Keratinocyte (primary cell): Measurements from ENCODE around the gene SUV39H1. TPM values are rescaled to one million over a fixed set of nuclear protein-coding genes. Genes with fewer than 3 reads are reported as not detected.

ENCODE experiments used
- DNase-seq: peaks from one replicate; pipeline ENCODE4 v3.0.0-alpha.2; 2011; ENCODE audit warnings: low read depth, missing footprints, low spot score
- FAIRE-seq: peaks from 2 replicates; lab custom pipeline; 2011; peaks lifted over from hg19 to GRCh38; lab: Jason Lieb, UNC
- H2AFZ ChIP-seq: 2 replicates; pipeline ENCODE4 v1.6.0; 2012; ENCODE audit warnings: low read length, control low read depth, inconsistent platforms; ENCODE audit not compliant: control insufficient read depth
- H3K27ac ChIP-seq: 2 replicates; pipeline ENCODE4 v1.5.1; 2011; ENCODE audit warnings: low read length; ENCODE audit not compliant: control insufficient read depth, insufficient read depth
- H3K27me3 ChIP-seq: 3 replicates; pipeline ENCODE4 v1.6.0; 2011; ENCODE audit warnings: low read length; ENCODE audit not compliant: control insufficient read depth, insufficient read depth; ENCODE audit errors: extremely low read depth
- H3K36me3 ChIP-seq, 2 experiments: 2 replicates in 1 of 2; 3 replicates in 1 of 2; pipeline ENCODE4 v1.5.1; 2011; ENCODE audit warnings: low read length in 2 of 2, mild to moderate bottlenecking in 1 of 2; ENCODE audit not compliant: control insufficient read depth in 2 of 2, insufficient read depth in 2 of 2; ENCODE audit errors: extremely low read depth in 1 of 2
- H3K4me1 ChIP-seq: 3 replicates; pipeline ENCODE4 v1.5.1; 2011; ENCODE audit warnings: low read length; ENCODE audit not compliant: control insufficient read depth, insufficient read depth; ENCODE audit errors: extremely low read depth
- H3K4me2 ChIP-seq: 3 replicates; pipeline ENCODE4 v1.6.0; 2011; ENCODE audit warnings: low read depth, low read length; ENCODE audit not compliant: control insufficient read depth, insufficient read depth; ENCODE audit errors: extremely low read depth
- H3K4me3 ChIP-seq, 3 experiments: fragments of 200-600 bp in 1 of 3; sonication (generic) in 1 of 3; 2 replicates in 2 of 3; 3 replicates in 1 of 3; pipeline ENCODE4 v1.5.1; 2011 to 2016; ENCODE audit warnings: low read length in 3 of 3, mild to moderate bottlenecking in 3 of 3, control low read depth in 2 of 3, inconsistent platforms in 1 of 3, low read depth in 1 of 3, mixed read lengths in 1 of 3, mixed run types in 1 of 3, moderate library complexity in 1 of 3; ENCODE audit not compliant: control insufficient read depth in 2 of 3, insufficient read depth in 2 of 3; ENCODE audit errors: extremely low read depth in 1 of 3
- H3K79me2 ChIP-seq: 2 replicates; pipeline ENCODE4 v1.6.0; 2012; ENCODE audit warnings: low read length; ENCODE audit not compliant: control insufficient read depth, insufficient read depth
- H3K9ac ChIP-seq: 3 replicates; pipeline ENCODE4 v1.6.0; 2011; ENCODE audit warnings: low read length; ENCODE audit not compliant: control insufficient read depth, insufficient read depth; ENCODE audit errors: extremely low read depth
- H3K9me1 ChIP-seq: 3 replicates; pipeline ENCODE4 v1.6.0; 2011; ENCODE audit warnings: low read length; ENCODE audit not compliant: control insufficient read depth, insufficient read depth; ENCODE audit errors: extremely low read depth
- H3K9me3 ChIP-seq: 2 replicates; pipeline ENCODE4 v1.5.1; 2012; ENCODE audit warnings: low read depth, low read length; ENCODE audit not compliant: control insufficient read depth
- H4K20me1 ChIP-seq: 3 replicates; pipeline ENCODE4 v1.6.0; 2011; ENCODE audit warnings: low read length; ENCODE audit not compliant: control insufficient read depth, insufficient read depth; ENCODE audit errors: extremely low read depth
- CTCF ChIP-seq, 3 experiments: IDR thresholded peaks in 1 of 3; conservative IDR thresholded peaks in 1 of 3; optimal IDR thresholded peaks in 1 of 3; 2 replicates in 2 of 3; 3 replicates in 1 of 3; pipeline versions ENCODE3 to v1.5.1; 2011; ENCODE audit warnings: low read length in 3 of 3, mild to moderate bottlenecking in 3 of 3, moderate library complexity in 2 of 3, control low read depth in 1 of 3, inconsistent platforms in 1 of 3; ENCODE audit not compliant: insufficient read depth in 2 of 3; ENCODE audit errors: extremely low read depth in 1 of 3
- EZH2 ChIP-seq: IDR thresholded peaks from one replicate; pipeline ENCODE4 v1.6.1; 2012; ENCODE audit warnings: inconsistent platforms, mild to moderate bottlenecking, low read length, moderate library complexity
- dilution Hi-C: fragments of 300-500 bp; cut with MboI; formaldehyde crosslinking; loops from one replicate; pipeline ENCODE4 v1.7.0; 2020; ENCODE audit warnings: low sequenced_read_pairs; ENCODE audit not compliant: extremely low pct_ligation_motif_present
- polyA plus RNA-seq, 5 experiments: library from polyadenylated mRNA; depleted of rRNA in 3 of 5; stranded (reverse) in 3 of 5; stranded (forward) in 1 of 5; unstranded in 1 of 5; fragments of >200 nt; gene quantifications; 1 replicate in 1 of 5; 2 replicates in 3 of 5; 3 replicates in 1 of 5; pipeline versions ENCODE4 v1.2.1 to v1.2.3, GENCODE V29; 2011 to 2012; ENCODE audit warnings: missing spikeins in 2 of 5, low read depth in 1 of 5, low replicate concordance in 1 of 5

Gene SUV39H1
- polyA plus RNA-seq, 1 donor (not counting 4 experiments of a cell fraction or from before 2014, with no cell fraction given) = 4.9 TPM

DNA sequence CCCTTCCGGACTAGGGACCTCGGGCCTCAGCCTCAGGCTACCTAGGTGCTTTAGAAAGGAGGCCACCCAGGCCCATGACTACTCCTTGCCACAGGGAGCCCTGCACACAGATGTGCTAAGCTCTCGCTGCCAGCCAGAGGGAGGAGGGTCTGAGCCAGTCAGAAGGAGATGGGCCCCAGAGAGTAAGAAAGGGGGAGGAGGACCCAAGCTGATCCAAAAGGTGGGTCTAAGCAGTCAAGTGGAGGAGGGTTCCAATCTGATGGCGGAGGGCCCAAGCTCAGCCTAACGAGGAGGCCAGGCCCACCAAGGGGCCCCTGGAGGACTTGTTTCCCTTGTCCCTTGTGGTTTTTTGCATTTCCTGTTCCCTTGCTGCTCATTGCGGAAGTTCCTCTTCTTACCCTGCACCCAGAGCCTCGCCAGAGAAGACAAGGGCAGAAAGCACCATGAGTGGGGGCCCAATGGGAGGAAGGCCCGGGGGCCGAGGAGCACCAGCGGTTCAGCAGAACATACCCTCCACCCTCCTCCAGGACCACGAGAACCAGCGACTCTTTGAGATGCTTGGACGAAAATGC is 13.0 kb upstream of the SUV39H1 start, which contains the start of gene WAS:
WAS (plus strand) TSS at position 389 of the 572 bp plus-strand sequence; CDS start at position 444, 55 bp downstream.
- no peak within 1 kb of the TSS for H3K4me2 ChIP-seq
- H3K36me3 ChIP-seq = no peaks in the 10 kb centered on the region
- no peaks in the 10 kb centered on the region for H3K27me3 ChIP-seq
- DNase-seq (no peak), FAIRE-seq (no peak)
- dilution Hi-C loops = no loop called here
- H3K9me1 ChIP-seq = no peaks in the 10 kb centered on the region
- H3K4me1 ChIP-seq = no peaks in the 10 kb centered on the region
- no peaks in the 10 kb centered on the region for H3K9me3 ChIP-seq
- no peak within 1 kb of the TSS for H2AFZ ChIP-seq
- no peak within 1 kb of the TSS for H3K9ac ChIP-seq
- H3K79me2 ChIP-seq = no peaks in the 10 kb centered on the region
- TF ChIP-seq CTCF (optimal IDR thresholded peaks at IDR 0.05 in 1 of 3, IDR thresholded peaks at IDR 0.05 in 1 of 3, conservative IDR thresholded peaks at IDR 0.05 in 1 of 3; ENCODE audit: extremely low read depth in 1 of 3, insufficient read depth in 2 of 3, low read length in 3 of 3) (no peak), EZH2 (no peak)
- no peak within 1 kb of the TSS for H3K4me3 ChIP-seq
- no peak within 1 kb of the TSS for H3K27ac ChIP-seq
- no peaks in the 10 kb centered on the region for H4K20me1 ChIP-seq

DNA sequence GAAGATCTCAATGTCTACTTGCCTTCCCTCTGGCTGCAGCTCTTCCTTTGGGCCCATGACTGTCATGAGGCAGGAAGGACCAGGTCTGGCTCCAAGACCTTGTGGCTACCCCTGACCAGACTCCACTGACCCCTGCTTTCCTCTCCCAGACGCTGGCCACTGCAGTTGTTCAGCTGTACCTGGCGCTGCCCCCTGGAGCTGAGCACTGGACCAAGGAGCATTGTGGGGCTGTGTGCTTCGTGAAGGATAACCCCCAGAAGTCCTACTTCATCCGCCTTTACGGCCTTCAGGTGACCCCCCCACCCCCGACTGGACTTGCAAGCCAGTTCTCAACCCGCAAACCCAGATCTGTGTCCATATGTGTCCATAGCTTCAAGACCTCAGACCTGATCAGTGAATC is 12.4 kb upstream of the SUV39H1 start:
- H3K9me3 ChIP-seq = no peaks in the 10 kb centered on the region
- no peak for DNase-seq
- no peak overlapping the region for H3K4me3 ChIP-seq
- no peaks in the 10 kb centered on the region for H3K79me2 ChIP-seq
- dilution Hi-C loops = no loop called here
- H3K36me3 ChIP-seq = no peaks in the 10 kb centered on the region
- no peak overlapping the region for H3K4me2 ChIP-seq
- H3K4me1 ChIP-seq = no peaks in the 10 kb centered on the region
- no peaks in the 10 kb centered on the region for H3K27me3 ChIP-seq
- no peak overlapping the region for H3K27ac ChIP-seq
- H4K20me1 ChIP-seq = no peaks in the 10 kb centered on the region
- H3K9ac ChIP-seq = no peak overlapping the region
- no peak overlapping the region for H2AFZ ChIP-seq
- FAIRE-seq = no peak
- TF ChIP-seq CTCF (optimal IDR thresholded peaks at IDR 0.05 in 1 of 3, IDR thresholded peaks at IDR 0.05 in 1 of 3, conservative IDR thresholded peaks at IDR 0.05 in 1 of 3; ENCODE audit: extremely low read depth in 1 of 3, insufficient read depth in 2 of 3, low read length in 3 of 3) (no peak), EZH2 (no peak)
- H3K9me1 ChIP-seq = no peaks in the 10 kb centered on the region
